Neutrophil (primary cell): ENCODE results near the gene OR2A1.
"Not testable (repeated sequence)": the region's sequence is repeated elsewhere in the genome, so short reads cannot be mapped to it uniquely, and the experiment has no call there.

Source experiments
- H3K27ac ChIP-seq: fragments of 200-600 bp; sonication (generic); 2 replicates; pipeline ENCODE4 v1.5.1; 2016; ENCODE audit warnings: mild to moderate bottlenecking, moderate library complexity
- H3K27me3 ChIP-seq: fragments of 200-600 bp; sonication (generic); 2 replicates; pipeline ENCODE4 v1.6.0; 2016; ENCODE audit warnings: mild to moderate bottlenecking
- H3K36me3 ChIP-seq: fragments of 200-600 bp; sonication (generic); 2 replicates; pipeline ENCODE4 v1.5.1; 2017
- H3K4me1 ChIP-seq, 2 experiments: fragments of 200-600 bp in 1 of 2; sonication (generic) in 1 of 2; 1 replicate in 1 of 2; 2 replicates in 1 of 2; pipeline versions ENCODE4 v1.5.1 to v1.6.1; 2013 to 2016; ENCODE audit warnings: low read depth in 1 of 2, low read length in 1 of 2, mild to moderate bottlenecking in 1 of 2, moderate library complexity in 1 of 2; ENCODE audit not compliant: control insufficient read depth in 1 of 2, insufficient read depth in 1 of 2
- H3K4me3 ChIP-seq, 2 experiments: fragments of 200-600 bp in 1 of 2; sonication (generic) in 1 of 2; 1 replicate in 1 of 2; 2 replicates in 1 of 2; pipeline ENCODE4 v1.5.1; 2013 to 2016; ENCODE audit warnings: low read depth in 1 of 2, low read length in 1 of 2, mild to moderate bottlenecking in 1 of 2, moderate library complexity in 1 of 2
- H3K9me3 ChIP-seq: fragments of 200-600 bp; sonication (generic); 2 replicates; pipeline ENCODE4 v1.5.1; 2016

Gene OR2A1

GRCh38 chr7:144351667-144352066, 39.4 kb downstream of the OR2A1 start:
- not testable (repeated sequence) for H3K4me3 ChIP-seq, H3K27ac ChIP-seq, H3K36me3 ChIP-seq, H3K9me3 ChIP-seq, H3K4me1 ChIP-seq, H3K27me3 ChIP-seq

DNA sequence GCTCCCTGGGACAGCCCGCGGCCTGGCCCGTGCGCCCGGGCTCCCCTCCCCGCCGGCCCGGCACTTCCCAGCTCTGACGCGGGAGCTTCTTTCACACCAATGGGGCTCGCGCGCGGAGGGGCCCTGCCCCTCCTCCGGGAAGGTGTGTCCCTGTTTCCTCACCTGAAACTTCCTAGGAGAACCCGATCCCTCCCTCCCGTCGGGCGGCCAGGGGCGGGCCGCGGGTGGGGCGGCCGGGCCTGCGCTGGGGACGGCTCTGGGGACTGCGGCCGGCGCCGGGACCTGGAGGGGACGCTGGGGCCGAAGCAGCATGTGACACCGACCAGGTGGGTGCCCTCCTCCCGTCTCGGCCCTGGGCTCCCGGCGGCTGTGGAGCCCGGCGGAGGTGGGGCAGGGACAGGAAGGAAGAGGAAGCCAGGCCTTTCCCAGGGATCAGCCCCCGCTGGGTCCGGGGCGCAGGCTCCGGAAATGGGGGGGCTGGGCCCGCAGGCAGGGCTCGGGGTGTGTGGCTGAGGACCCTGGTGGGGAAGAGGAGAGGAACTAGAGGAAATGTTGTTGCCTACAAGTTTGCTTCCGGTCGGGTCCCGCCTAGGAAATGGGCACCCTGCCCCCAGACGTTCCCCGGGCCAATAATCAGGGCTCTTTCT, 43.1 kb downstream of the OR2A1 start, which contains the start of gene ARHGEF5:
Gene ARHGEF5, plus strand, starts transcription at position 227 of the 647 bp plus-strand sequence. CDS start 7,268 bp downstream, outside the sequence.
- not testable (repeated sequence) for H3K36me3 ChIP-seq, H3K4me3 ChIP-seq, H3K27ac ChIP-seq, H3K9me3 ChIP-seq, H3K27me3 ChIP-seq, H3K4me1 ChIP-seq

- H3K4me3 ChIP-seq, H3K4me1 ChIP-seq, H3K36me3 ChIP-seq, H3K27ac ChIP-seq, H3K27me3 ChIP-seq, H3K9me3 ChIP-seq: not testable (repeated sequence)
These were observed 44.0 kb downstream of the OR2A1 start for GRCh38 chr7:144356185-144356584.

DNA sequence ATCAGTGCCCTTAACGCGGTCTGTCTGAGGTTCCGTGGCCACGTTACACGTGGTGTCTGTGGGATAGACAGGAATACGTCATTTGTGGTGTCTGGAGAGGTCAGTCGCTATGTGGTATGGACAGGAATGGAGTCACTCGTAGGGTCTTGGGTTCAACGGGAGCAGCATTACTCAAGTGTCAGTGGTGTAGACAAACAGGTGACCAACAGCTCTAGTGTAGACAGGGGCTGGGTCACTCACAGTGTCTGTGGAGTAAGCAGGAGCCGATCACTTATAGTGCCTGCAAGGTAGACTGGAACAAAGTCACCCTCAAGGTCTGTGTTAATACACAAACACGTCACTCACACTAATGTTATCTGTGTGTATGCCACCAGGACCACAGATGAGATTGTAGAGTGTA, 44.6 kb downstream of the OR2A1 start:
- H3K27ac ChIP-seq, H3K4me3 ChIP-seq, H3K9me3 ChIP-seq, H3K36me3 ChIP-seq, H3K27me3 ChIP-seq, H3K4me1 ChIP-seq: not testable (repeated sequence)

DNA sequence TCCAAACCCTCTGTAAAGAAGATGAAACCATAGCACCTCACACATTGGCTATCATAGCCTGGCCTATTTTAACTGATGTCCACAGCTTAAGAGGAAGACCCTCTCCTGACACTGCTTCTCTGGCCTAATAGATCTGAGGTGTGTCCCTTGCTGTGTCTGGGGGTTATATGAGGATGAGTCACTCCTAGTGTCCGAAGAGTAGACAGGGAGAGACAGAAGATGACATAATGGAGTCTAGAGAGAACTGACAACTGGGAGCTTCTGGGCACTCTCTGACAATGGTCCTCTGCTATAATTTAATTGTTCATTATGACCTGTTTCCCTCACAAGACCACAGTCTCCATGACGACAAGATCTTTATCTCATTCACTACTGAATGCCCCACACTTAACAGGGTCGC, 49.8 kb downstream of the OR2A1 start:
- not testable (repeated sequence) for H3K27ac ChIP-seq, H3K4me1 ChIP-seq, H3K36me3 ChIP-seq, H3K9me3 ChIP-seq, H3K27me3 ChIP-seq, H3K4me3 ChIP-seq

- not testable (repeated sequence) for H3K27ac ChIP-seq, H3K9me3 ChIP-seq, H3K4me1 ChIP-seq
These were observed 53.3 kb downstream of the OR2A1 start for GRCh38 chr7:144365523-144365922.

GRCh38 chr7:144367250-144367649, 55.0 kb downstream of the OR2A1 start:
- not testable (repeated sequence) for H3K36me3 ChIP-seq, H3K27me3 ChIP-seq, H3K9me3 ChIP-seq, H3K4me1 ChIP-seq, H3K27ac ChIP-seq, H3K4me3 ChIP-seq

More at GRCh38 chr7:144365523-144365922, 53.3 kb downstream of the OR2A1 start:
- H3K4me3 ChIP-seq, H3K36me3 ChIP-seq, H3K27me3 ChIP-seq: not testable (repeated sequence)

DNA sequence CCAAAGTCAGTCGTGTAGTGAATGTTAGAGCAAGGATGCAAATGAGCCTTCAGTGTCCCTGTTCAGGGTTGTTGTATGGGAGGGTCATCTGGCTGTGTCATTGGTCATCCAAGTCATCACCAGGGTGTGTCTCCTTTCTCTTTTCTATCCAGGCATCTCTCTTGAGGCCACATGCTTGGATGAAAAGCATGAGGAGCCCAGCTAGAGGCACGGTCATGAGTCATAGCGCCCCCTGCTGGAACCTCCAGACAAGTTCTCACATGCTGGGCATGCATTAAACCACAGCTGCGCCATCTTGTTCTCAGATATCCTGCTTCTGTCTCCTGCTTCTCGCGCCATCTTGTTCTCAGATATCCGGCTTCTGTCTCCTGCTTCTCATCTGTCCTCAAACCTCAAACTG, 57.0 kb downstream of the OR2A1 start:
- not testable (repeated sequence) for H3K4me1 ChIP-seq, H3K27ac ChIP-seq, H3K27me3 ChIP-seq, H3K9me3 ChIP-seq, H3K4me3 ChIP-seq, H3K36me3 ChIP-seq
